Measurements from ENCODE around the gene MVD.

The MVD gene

DNA sequence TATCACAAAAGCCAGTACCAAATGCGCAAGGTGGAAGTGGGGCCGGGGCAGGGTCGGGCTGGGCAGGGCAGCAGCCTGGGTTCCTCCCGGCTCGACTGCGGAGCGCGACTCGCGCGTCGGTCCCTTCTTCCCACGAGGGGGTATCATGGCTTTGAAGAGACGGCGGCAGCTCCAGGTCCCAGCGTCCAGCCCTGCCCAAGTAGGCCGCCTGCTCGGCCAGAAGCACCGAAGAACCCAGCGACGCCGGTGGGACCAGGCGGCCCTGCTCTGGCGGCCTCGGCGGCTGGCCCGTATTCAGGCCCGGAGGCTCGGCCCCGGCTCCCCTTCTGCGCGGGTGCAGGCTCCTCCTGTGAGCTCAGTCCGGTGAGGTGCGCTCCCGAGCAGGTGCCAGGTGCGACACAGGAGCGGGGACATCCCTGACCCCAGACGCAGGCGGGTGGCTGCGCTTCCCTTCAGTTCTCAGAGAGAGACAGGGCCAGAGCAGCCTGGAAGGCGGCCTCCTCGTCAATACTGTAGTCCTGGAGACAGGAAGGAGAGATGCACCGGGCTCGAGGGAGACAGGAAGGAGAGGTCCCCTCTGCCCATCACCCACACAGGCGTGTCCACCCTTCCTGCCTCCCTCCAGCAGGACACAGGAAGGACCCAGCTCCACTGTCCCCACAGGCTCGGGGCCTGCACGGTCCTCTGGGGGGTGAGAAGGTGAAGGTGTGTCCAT is 34.4 kb upstream of the MVD start:
- no peak for DNase-seq

DNA sequence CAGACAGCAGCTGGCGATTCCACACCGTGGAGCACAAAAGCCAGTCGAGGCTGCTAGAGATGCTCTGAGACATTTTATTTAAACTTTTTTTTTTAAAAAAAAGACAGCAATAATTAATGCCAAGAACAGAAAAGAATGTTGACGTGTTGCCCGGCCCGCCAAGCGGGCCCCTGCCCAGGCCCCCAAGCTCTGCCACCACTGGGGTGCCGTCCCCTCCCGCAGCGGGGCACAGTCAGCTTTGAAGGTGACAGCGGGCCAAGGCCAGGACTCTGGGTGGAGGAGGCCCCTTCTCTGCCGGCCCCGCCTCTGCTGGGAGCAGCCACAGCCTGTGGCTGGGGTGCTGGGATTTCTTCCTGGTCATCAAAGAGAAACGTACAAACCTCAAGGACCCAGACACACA is 33.5 kb upstream of the MVD start:
- DNase-seq: no peak

DNA sequence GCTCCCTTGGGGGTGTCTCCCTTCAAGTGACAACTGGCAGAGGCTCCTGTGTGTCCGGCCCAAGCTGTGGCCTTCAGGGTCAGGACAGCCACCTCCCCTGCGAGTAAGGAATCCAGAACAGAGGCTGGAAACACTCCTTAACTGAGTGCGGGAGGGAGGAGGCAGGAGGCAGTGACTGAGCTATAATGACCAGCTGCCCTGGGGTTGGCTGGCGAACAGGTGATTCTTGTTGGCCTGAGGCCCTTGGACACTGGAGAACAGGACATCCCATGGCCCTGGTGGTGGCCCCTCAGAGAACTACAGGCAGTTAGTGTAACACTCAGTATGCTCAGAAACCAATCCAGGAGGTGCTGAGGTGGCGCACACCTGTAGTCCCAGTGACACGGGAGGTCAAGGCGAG is 32.9 kb upstream of the MVD start:
- no peak for DNase-seq

DNA sequence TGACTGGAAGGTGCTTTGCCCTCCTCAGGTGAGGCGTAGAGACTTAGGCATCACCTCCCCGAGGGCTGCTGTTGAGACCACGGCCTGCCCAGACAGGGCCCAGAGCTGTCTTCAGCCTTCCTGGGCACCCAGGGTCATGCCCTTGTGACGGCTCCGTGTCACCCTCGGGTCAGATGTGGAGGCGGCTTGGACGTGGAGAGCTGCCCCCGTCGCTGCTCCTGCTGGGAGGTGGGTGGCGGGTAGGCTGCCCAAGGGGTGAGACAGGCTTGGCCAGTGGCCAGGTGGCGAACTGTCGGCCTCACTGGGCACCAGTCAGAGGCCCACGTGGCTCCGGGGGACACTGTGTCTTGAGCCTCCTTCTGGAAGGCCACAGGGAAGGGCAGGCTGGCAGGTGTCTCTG is 32.3 kb upstream of the MVD start:
- DNase-seq: no peak

DNA sequence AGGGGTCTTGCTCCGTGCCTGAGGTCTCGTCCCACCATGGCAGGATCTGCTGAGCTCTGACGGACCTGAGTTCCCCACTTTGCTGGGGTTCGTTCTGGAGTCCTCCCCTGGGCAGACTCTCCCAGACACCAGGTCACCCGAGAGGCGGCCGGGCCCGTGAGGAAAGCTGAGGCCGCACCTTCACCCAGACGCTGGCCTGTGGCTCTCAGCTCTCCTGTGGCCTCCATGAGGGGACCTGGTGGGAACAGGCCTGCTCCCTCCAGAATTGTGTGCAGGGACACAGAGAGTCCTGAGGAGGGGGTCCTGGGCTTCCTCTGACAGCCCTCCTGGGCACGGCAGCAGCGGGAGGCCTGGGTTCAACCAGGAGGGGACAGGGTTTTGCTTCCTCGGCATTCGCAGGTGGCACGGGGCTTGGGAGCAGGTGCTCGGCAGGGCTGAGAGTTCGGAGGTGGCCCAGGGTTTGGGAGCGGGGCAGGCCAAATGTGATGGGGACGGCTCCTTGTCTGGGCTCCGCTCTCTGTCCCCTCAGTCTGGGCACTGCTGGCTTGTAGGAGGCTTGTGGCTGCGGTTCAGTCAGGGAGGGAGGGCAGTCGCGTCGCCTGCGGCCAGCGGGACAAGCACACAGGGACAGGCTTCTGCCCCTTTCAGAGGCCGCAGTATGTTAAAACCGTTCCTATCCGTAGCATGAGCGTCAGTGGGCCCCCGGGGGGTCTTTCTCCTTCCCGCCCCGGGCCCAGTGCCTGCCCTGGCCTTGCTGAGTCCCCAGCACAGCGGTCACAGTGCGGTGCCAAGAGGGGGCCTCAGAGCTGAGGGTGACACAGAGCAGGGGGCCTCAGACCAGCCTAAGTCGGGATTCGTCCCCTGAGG is 31.6 kb upstream of the MVD start:
- DNase-seq: no peak

DNA sequence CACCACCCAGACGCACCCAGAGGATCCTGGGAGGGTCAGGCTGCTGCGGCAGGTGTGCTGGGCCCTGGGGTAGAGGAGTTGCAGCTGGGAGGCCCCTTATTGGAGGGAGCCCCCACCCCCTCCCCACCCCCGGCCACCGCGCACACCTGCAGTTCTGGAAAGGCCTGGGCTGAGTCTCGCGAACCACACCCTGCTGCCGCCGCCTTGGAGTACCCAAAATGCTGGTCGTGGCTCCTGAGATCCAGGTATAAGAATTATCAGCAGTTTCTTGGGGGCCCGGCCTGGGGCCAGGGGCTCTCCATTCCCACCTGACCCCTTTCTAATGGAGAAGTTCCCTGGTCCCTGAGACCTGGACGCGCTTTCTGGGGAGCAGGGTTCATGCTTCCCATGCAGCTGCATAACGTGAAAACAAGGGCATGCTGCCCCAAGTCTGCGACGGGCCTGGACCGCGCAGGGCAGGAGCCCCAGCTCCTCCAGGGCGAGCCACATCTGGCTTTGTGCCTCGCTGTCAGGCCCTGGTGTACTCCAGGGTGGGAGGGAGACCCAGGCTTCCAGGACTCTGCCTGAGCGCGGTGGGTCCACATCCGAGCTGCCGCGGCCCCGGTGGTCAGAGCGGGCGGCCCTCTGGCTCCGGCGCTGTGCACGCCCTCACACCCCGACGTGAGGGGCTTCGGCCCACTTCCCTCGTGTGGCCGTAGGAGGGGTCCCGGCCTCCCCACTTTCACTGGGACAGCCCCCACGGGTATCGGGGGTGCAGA is 30.7 kb upstream of the MVD start:
- no peak for DNase-seq

DNA sequence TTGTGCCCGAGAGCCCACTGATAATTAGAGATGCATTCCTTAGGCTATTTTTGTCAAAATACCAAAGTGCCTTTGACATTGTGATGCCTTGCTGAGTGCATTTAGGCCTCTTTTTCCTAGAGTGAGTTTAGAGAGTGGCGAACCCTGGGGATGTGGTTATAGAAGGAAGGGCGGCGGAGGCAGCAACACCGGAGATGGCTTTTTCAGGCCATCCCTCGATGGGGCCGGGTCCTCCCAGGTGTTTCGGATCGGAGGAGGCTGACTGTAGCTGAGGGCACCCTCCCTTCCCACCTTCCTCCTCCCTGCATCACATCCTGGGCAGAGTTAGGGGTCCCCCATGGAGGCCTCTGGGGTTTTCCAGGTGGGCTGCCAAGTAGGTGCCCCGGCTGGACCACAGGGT is 30.0 kb upstream of the MVD start:
- no peak for DNase-seq

DNA sequence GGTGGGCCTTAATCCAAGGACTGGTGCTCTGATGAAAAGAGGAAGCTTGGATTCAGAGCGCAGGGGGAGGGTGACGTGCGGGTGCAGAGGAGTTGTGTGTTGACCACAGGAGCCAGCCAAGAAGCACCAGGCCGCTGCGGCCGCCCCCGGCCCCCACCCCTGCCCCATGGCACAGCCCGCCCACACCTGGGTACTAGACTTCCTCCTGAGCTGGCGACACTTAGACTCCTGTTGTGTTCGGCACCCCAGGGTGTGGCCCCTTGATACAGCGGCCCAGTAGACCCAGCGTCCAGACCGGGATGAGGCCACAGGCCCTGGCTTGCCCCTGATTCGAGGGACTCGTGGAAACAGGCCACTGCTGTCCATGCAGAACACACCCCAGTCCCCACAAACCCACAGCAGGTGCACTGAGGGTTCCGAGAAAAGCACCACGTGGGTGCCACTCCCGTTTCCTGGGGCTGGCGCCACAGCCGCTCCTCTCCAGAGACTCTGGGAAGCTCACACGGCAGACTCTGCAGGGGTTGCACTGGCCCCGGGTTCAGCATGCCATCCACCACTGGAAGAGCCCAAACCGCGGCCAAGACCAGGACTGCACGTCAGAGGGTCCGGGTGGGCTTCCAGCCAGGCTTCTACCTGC is 29.2 kb upstream of the MVD start:
- no peak for DNase-seq

DNA sequence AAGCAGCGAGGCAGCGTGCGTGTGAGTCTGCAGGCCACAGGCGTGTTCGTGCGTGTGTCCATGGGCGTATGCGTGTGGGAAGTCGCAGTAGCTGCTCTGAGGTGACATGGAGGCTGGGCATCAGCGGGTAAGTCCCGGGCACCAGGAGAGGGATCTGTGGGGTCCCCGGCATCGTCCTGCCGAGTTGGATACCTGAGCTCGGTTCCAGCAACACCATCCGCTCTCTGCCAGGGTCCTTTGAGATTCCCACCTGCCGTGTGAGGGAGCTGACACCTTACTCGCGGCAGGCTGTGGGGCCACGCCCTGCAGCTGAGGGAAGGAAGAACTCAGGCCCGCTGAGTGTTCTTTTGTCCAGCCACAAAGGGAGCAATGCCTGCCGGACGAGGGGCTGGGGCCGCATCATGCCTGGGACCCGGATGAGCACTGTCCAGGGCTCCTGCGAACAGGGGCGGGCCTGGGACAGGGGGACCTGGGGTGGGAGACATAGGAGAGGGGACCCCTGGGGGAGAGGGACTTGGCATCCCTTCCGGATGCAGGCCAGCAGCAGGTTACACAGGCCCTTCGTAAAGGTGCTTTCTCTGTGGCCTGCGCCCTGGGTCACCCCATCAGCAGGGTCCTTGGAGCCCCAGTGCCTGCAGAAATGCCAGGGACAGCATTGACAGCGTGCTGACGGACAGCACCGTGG is 28.4 kb upstream of the MVD start:
- no peak for DNase-seq

DNA sequence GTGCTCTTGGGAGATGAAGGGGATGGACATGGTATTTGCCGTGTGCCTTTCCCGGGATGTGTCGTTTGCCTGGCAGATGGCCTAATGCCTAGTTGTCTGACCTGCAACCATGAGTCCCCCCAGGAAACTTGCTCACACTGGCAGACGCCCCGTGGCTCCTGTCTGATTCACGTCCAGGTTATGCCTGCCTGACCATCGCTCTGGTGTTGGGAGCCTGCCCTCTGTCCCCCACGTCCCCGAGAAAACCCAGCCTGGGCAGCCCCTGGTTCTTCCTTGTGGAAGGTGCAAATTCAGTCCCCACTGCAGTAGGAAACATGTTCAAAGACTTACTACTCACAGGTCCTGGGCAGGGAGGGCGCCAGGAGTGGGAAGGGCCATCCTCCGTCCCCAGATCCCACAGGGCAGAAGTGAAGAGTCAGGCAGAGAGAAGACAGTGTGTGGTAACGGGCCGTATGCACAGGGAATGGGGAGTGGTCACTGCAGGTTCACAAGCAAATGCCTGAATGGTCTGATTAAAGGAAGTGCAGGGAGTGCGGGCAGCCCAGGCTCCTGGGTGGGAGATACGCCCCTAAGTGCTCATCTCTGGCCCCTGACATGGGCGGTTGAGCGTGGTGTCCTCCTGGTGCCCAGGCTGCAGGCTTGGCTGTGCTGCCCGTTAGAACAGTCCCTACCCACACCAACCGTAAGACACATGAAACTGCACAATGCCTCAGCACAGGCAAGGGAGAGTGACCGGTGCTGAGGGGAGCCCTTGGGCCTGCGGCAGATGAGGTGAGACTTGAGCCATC is 27.6 kb upstream of the MVD start:
- no peak for DNase-seq

DNA sequence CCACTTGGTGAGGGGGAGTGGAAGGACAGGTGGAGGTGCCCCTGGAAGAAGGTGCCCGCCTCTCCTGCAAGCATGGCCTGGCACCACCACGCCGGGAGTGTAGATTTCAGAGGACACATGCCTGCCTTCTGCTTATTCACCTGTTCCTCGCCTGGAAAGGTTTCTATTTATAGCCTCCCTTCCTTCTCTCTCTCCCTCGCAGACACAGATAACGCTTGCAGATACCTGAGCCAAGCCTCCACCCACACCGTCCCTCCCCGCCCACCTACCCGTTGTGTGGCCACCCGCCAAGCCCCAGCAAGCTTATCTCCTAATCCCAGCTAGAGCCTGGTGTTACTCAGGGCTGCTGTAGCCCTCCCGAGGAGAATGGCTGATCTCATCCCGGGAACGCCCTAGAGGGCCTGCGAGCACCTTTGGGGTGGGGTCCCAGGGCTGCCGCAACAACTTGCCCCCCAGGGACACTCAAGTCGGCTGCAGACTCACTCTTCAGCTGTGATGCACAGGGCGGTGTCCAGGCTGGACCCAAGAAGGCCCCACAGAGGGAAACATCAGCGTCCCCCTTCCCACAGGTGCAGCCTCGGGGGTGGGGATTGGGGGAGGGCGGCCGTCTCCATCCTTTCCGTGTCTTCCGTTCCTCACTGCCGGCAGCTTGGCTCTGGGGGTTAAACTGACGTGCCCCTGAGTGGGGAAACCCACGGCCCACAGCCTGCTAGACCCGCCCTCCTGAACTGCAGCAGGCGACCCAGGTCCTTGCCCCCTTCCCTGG is 25.3 kb upstream of the MVD start:
- no peak for DNase-seq

DNA sequence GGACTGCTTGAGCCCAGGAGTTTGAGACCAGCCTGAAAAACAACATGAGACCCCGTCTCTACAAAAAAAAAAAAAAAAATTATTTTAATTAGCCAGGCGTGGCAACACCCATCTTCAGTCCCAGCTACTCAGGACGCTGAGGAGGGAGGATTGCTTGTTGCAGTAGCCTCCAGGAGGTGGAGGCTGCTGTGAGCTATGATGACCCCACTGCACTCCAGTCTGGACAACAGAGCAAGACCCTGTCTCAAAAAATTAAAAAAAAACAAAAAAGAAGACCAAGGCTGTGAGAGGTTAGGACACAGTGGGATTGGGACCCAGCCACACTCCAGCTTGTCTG is 24.8 kb upstream of the MVD start:
- DNase-seq: no peak

DNA sequence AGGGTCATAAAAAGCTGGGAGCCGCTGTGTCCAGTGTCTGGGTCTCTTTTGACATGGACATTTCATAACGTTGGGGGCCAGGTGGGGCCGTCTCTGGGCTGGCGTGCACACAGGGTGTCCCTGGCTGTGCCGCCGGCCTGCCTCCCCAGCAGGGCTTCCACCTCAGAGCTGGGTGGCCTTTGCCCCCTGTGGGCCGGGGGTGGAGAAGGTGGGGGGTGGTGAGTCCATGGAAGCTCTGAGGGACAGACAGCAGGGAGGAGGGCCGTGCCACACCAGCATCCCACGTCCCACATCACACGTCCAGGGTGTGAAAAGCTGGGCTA is 24.3 kb upstream of the MVD start:
- DNase-seq: no peak

DNA sequence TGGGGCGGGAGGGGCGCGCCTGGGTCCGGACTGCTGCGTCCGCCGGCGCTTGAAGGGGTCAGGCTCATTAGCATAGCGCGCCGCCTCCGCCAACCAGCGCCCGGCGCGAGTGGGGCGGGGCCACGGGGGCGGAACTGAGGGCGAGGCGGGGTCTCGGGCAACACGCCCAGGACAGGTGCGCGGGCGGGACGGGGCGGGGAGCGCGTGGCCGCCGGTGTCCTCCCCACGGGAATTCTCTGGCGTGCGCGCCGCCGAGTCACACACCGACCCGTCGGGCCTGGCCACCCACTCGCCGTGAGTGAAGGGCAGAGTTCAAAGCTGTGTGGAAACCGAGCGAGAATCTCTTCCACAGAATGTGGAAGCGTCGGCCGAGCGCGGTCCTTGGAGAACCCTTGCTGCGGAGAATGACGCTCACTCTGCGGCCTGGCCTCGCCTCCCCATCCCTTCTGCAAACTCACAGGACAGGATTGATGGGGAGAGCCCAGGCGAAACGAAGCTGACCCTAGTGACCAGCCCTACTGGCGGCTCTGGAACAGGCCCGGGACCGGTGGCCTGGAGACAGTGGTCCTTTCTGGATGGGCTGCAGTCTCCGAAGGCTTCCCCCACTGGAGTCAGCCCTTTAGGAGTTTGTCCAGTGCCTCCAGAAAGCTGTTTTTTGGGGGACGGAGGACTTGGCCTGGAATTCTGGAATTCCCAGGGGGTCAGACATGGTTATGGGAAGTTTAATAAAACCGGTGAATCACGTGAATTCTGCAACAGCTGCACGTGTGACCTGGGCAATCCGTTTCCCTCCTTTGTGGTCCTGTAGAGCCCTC is 23.8 kb upstream of the MVD start, which contains the start of gene SNAI3:
TSS of gene SNAI3 (minus strand) at position 69 of the 815 bp plus-strand sequence. CDS start 101 bp downstream, outside the sequence.
- DNase-seq: peak; percentile 85

DNA sequence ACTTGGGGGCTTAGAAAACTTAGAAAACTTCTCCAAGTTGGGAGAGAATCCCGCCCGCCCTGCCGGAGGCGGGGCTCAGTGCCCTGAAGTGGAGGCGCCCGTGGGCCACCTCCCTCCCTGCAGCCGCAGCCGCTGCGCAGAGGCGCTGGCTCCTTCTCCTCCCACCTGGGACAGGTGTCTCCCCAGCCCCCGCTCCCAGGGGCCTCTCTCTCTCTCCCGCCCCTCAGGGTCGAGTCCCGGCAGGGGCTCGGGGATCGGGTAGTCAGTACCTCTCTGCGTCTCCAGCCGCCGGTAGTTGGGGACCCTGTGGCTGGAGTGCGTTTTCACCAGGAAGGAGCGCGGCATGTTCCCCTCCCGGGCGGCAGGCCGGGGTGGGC is 23.2 kb upstream of the MVD start:
- peak; percentile 28 for DNase-seq

DNA sequence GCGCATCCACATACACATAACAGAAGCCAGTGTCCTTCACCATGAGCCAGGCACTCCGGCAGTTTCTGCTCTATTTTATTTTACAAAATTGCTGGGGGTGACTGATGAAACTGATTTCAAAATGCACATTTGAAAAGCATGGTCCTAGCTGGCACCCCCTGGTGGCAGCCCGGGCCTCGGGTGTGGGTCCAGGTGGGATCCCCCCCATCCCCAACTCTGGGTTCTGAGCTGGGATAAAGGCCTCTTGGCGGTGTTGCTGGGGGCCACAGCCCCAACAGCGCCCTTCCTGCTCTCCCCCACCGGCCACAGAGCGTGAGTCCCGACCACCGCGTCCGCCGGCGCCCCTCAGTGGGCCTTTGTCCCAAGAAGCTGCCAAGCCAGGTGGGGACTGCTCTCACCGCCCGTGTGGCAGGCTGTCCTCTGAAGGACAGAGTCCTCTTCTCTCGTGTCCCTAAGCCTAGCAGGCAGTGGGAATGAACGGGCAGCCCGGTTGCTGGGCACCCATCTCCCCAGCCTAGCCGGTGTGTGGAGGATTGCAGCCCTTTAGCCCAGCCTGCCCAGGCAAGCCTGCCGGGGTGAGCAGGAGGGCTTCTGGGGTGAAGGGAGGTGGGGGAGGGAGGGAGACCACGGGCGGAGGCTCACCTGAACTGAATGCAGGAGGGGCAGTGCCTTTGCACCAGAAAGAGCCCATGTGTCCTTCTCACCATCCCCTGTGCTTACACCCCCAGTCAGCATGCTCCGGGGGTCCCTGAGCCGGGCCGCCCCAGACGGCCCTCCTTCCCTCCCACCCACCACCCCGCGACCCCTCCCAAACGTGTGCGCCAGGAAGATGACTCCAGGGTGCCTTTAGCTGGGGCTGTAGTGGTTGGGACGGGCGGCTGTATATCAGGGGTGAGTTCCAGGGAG is 22.5 kb upstream of the MVD start:
- DNase-seq: peak; percentile 68

DNA sequence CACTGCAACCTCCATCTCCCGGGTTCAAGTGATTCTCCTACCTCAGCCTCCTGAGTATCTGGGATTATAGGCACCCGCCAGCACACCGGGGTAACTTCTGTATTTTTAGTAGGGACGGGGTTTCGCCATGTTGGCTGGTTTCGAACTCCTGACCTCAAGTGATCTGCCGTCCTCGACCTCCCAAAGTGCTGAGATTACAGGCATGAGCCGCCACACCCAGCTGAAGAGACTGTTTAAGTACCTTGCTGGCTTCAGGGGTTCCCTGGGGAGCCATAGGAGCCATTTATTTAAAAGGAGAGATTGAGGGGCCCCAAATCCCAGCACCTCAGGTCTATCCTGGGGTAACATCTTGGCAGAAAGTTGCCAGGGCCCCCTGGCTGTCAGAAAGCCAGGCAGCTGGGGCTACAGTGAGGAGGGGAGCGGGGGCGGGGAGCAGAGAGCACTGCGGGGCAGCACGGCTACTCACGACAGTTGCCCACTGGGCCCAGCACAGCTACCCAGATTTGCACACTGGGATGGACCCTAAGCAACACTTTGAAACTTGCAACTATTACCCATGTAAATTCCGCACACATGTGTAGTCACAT is 21.8 kb upstream of the MVD start:
- DNase-seq: no peak

DNA sequence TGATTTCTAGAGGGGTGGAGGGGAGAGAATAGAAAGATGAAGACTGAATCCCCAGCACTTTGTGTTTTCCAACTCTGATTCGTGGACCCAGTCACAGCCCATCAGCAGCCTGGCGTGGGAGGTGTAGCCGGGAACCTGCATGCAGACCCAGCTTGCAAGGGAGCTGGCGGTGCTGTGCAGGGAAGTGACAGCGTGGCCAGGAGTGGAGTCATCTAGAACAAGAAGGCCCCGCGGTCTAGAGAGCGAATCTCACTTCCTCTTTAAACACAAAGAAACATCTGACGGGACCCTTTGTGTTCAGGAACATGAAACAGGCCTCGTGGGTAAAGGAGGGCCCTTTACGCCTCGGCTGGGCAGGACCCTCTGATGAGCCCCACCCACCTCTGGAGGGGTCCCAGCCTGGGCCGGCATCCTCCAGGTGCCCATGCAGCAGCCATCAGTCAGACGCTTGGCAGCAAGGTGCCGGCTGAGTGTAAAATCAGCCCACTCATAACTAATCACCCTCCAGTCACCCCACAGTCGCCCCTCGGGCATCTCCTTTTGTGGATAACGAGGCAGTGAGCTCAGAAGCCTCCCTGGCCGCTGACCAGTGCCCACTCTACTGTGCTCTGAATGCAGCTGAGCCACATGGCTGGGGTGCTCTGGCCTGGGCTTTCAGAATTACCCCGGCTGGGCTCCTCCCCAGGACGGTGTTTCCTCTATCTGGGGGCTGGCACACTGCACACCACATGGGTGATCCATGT is 19.0 kb upstream of the MVD start:
- peak; percentile 77 for DNase-seq
